ENCODE measurements around the gene LYPD3. TPM values are rescaled to one million over a fixed set of nuclear protein-coding genes. Genes with fewer than 3 reads are reported as not detected.

Gene LYPD3
- total and polyA plus RNA-seq, 2 donors (not counting 3 experiments of a cell fraction or from before 2014, with no cell fraction given): 0.52 TPM; not detected in 1

GRCh38 chr19:43462785-43463380, 2.5 kb downstream of the LYPD3 start:
- peak overlapping the region; percentile 7 for H3K4me2 ChIP-seq (ENCODE audit: insufficient read depth, low read length)
- CTCF ChIA-PET: interaction anchor here (0.8 to 3.3 kb wide), 6 partner anchors 11 to 57 kb away, joined by 3 to 30 read pairs (median 8); partner anchors contain the start of gene PHLDB3
- H3K36me3 ChIP-seq (ENCODE audit: control insufficient read depth in 2 of 2, extremely low read depth in 1 of 2, insufficient read depth in 2 of 2, low read length in 2 of 2): no peaks in the 10 kb centered on the region
- H3K9me3 ChIP-seq (replicated peaks; ENCODE audit: control insufficient read depth, insufficient read depth, low read length): no peaks in the 10 kb centered on the region
- peak overlapping the region; percentile 79 for H2AFZ ChIP-seq (ENCODE audit: low read depth, low read length)
- intact Hi-C loops (cut with micrococcal nuclease) (loop anchor here (1.0 to 5.0 kb wide), 3 partner anchors 12 to 64 kb away; partner anchors contain the start of genes ETHE1 and PHLDB3), dilution Hi-C loops (cut with MboI; ENCODE audit: extremely low pct_ligation_motif_present, low sequenced_read_pairs) (no loop called here)
- DNase-seq (ENCODE audit: low read depth, low spot score): no peak
- no peaks in the 10 kb centered on the region for H3K79me2 ChIP-seq (ENCODE audit: control insufficient read depth, insufficient read depth, low read length)
- peak overlapping the region in 1 of 3 experiments; percentile 18 for H3K4me3 ChIP-seq (replicated peaks in 1 of 3; ENCODE audit: insufficient read depth in 1 of 3, low read depth in 1 of 3, low read length in 3 of 3)
- H3K9me1 ChIP-seq (replicated peaks; ENCODE audit: control insufficient read depth, extremely low read depth, insufficient read depth, low read length): no peaks in the 10 kb centered on the region
- no peak for FAIRE-seq
- H3K27me3 ChIP-seq (ENCODE audit: control insufficient read depth in 2 of 2, insufficient read depth in 2 of 2, low read length in 2 of 2): no peaks in the 10 kb centered on the region
- BruUV-seq (replicated peaks): no TSS peak
- TF ChIP-seq POLR2A (IDR thresholded peaks at IDR 0.05; ENCODE audit: low read depth, low read length): no peak
- TF ChIP-seq, protein P1, sequence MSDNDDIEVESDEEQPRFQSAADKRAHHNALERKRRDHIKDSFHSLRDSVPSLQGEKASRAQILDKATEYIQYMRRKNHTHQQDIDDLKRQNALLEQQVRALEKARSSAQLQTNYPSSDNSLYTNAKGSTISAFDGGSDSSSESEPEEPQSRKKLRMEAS (IDR thresholded peaks at IDR 0.05; ENCODE audit: insufficient read depth, insufficient read length): no peak
- TF ChIP-seq POLR2AphosphoS5 (IDR thresholded peaks at IDR 0.05; ENCODE audit: insufficient read depth, low read depth, low read length): no peak
- TF ChIP-seq FOS (IDR thresholded peaks at IDR 0.05; ENCODE audit: borderline replicate concordance, insufficient read depth, low read length): no peak
- no peak for TF ChIP-seq GATA2 (IDR thresholded peaks at IDR 0.05; ENCODE audit: insufficient read depth, insufficient read length, low read depth, low read length)
- TF ChIP-seq JUN (IDR thresholded peaks at IDR 0.05; ENCODE audit: borderline replicate concordance, insufficient read depth, insufficient read length, low read depth): no peak
- no peak for TF ChIP-seq MYC (IDR thresholded peaks at IDR 0.05; ENCODE audit: low read depth, low read length)
- no peak for TF ChIP-seq CTCF (IDR thresholded peaks at IDR 0.05; ENCODE audit: extremely low read depth in 1 of 2, insufficient read depth in 1 of 2, low read depth in 1 of 2, low read length in 2 of 2)
- no peak for TF ChIP-seq EZH2 (IDR thresholded peaks at IDR 0.05; ENCODE audit: borderline replicate concordance, low read depth, low read length, severe bottlenecking)
- POLR2A ChIA-PET: no interaction called here
- no peak overlapping the region for H3K9ac ChIP-seq (replicated peaks; ENCODE audit: extremely low read depth, insufficient read depth, low read length)
- H3K4me1 ChIP-seq (ENCODE audit: control insufficient read depth, extremely low read depth, insufficient read depth, low read length): peaks cover 8% of the 10 kb centered on the region
- no peaks in the 10 kb centered on the region for H4K20me1 ChIP-seq (replicated peaks; ENCODE audit: control insufficient read depth, extremely low read depth, insufficient read depth, low read length)
- H3K27ac ChIP-seq (ENCODE audit: insufficient read depth, low read depth, low read length): no peak overlapping the region

Data from endothelial cell of umbilical vein (primary cell).